Activated CD8-positive, alpha-beta memory T cell treated with anti-CD3 and anti-CD28 coated beads for 1 hour (primary cell): Measurements from ENCODE around the gene NF2.

Experiments used
- DNase-seq, 2 donors: peaks; one replicate each; pipeline ENCODE4 v3.0.0-alpha.2; 2020; ENCODE audit warnings: low read depth in 1 of 2; ENCODE audit errors: extremely low read depth in 1 of 2

The NF2 gene

GRCh38 chr22:29700206-29700899 is 96.9 kb downstream of the NF2 start:
- DNase-seq = no peak

- DNase-seq = no peak
Measured at GRCh38 chr22:29700900-29701154, 97.4 kb downstream of the NF2 start.

- DNase-seq = no peak
Measured at GRCh38 chr22:29701155-29701999, 97.9 kb downstream of the NF2 start.

DNA sequence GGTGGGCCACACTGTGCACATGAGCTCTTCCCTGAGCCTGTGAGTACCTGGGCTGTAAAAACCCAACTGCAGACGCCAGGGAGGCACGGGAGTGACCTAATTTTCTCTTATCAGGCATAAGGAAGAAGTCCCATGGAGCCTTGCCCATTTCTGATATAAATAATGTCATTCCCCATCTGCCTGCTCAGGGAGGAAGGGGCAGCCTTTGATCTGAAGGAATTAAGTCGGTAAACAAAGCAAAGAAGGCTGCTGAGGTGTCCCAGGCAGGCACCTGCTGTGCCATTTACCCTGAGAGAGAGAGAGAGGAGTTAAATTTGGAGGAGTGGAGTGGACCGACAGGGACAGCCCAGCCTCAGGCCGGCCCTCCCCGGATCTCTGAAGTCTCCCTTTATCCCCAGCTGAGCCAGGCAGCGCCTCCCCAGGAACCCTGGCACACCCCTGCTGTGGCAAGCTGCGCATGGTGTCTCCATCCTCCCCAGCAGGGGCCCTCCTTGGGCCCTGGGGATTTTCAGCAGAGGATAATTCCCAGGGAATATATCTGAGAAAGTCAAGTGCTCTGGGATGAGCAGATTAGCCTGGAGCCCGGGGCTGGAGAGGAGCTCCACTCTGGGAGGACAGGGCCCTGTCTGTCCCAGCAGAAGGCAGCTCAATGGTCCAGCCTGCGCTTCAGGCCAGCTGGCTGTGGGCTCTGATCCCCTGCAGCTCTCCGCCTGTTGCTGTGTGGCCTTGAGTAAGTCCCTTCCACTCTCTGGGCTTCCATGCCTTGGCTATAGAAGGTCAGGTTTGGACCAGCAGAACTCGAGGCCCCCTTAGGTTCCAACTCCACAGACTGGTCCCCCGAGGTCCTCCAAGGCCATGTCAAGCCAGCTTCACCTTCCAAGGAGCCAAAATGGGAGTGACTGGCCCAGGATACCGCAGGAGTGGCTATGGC is 98.8 kb downstream of the NF2 start:
- DNase-seq = no peak

DNA sequence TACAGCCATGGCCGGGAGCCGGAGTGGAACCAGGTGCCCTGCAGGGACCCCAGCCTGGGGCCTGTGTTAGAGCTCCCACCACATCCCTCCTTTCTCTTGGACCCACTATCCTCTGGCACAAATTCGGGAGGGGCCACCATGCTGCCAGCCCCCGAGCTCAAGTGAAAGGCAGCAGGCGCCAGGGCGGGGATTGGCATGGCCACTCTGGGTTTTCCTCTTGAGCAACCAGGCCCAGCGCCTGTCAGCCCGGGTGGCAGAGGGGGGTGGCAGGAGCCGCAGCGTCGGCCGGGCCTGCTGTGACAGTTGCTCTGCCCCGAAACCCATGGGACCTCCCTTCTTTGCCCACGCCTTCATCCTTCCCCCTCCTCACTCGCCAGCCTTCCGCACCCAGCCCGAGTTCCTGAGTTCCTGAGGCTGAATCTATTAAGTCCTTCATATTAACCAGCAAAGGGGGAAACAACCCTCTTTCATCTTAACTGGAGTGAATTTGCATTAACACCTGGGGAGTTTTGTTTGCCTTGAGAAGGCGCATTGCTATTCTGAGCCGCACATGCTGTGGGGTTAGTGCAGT is 99.6 kb downstream of the NF2 start:
- no peak for DNase-seq

DNA sequence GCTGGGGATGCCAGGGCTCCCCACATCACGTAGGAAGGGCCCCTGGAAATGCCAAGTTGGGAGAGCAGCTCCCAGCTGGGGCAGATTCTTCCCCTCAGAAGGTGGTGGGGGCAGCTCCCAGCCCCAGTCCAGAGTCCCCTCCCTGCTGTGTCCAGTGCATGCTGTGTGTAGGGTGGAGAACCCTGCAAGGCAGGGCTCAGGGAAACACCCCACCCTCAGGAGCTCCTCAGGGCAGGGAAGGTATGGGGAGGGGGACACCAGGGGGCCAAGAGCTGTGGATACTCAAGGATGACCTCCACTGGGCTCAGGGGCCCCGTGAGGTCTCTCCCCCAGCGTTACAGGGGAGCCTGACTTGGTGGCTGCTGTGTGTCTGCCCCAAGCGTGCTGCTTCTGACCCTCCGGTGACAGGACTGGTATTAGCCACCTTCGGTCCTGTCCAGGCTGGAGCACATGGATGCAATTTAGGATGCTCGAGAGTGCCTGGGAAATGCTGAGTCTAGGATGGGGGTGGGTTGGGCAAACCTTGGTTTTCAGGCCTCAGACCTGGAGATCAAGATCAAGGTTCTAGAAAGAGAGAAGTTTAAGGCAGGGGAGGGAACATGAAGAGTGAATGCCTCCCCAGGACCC is 100.2 kb downstream of the NF2 start:
- DNase-seq = no peak

- DNase-seq = no peak
Measured at GRCh38 chr22:29704528-29705285, 101.3 kb downstream of the NF2 start.

DNA sequence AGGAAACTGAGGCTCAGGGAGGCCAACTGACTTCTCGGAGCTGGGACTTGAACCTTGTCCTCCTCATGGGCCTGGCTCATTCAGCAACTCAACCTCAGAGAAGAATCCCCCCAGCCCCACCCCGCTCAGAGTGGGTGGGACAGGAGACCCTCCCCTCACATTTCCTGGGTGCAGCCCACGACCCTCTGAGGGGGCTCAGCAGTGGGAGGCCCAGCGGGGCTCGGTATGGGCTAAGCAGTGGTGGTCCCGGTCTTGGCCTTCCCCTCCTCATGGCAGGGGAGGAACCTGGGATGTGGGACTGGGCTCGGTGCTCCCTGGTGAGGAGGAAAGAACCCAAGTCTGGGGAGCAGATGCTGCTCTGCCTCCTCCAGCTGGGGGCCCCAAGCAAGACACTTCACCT is 102.2 kb downstream of the NF2 start:
- no peak for DNase-seq

DNA sequence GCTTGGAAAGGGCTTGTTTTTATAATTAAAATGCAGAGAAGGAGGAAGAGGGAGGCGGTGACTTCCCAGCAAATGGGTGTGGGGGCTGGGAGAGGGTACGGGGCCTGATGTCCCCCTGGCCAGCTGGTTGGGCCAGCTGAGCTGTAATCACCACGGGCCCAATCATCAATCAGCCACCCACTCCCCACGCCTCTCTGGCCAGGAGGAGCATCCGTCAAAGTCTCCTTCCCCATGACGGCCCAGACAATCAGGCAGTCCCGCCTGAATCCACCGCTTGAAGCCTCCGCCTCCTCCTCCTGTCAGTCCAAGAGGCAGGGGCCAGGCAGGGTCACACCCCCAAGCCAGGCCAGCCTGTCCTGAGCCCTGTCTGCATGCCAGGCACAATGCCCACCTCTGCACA is 103.1 kb downstream of the NF2 start:
- DNase-seq = no peak

DNA sequence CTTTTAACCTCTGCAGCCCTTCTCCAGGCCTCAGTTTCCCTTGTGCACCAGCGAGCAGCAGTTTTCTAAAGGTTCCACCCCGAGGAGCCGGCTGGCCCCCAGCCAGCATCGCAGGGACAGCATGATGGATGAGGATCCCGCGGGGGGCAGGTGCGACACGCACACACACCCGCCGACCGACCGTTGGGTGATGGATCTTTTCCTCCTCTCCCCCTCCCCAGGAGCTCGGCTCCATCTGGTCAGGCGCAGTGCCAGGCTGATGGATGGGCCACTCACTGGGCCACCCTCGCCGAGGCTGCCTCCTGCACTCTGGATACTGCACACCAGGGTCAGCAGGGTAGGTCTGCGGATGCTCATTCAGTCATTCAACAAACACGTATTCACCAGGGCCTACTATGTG is 103.6 kb downstream of the NF2 start:
- DNase-seq = no peak

DNA sequence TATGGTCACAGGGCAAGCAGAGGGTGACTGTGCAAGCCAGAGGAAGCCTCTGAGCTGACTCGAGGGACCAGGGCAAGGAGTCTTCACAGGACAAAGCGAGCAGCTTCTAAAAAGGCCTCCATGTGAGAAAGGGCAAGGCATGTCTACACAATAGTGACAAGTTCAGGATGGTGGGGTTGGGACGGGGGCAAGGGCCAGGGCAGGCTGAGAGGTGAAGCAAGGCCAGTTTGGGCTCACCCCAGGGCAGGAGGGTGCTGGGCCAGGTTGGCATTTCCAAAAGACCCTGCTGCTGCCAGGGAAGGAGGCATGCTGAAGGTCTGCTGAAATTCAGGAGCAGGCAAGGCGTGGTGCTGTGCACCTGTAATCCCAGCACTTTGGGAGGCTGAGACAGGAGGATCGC is 104.0 kb downstream of the NF2 start:
- DNase-seq = no peak

GRCh38 chr22:29710193-29710592 is 106.8 kb downstream of the NF2 start:
- no peak for DNase-seq

DNA sequence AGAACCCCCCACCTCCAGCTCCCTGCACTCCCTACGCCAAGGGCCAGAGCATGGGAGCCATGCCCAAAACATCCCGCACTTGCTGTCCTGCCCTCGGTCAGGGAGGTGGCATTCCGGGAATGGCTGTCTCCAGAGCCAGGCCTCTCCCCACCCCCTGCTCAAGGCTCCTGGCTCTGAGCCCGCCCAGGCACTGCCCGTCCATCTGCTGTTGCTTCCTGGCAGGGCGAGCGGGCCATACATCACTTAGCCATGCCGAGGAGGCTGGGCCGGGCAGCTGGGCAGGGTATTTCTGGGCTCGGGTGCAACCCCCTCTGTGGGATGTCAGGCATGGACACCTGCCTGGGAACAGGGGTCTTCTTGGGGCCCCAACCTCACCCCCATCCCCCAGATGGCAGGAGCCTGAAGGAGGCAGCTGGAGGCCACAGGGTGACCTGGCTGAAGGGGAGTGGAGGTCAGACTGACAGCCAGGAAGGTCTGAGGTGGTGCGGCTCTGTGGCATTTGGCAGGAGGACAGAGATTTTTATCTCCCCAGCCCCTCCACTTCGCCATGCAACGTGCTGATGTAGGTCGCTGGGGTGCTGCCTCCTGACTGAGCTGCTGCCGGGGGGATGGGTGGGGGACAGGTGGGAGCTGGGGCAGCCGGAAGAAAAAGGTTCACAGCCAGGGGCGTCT is 107.6 kb downstream of the NF2 start:
- no peak for DNase-seq

GRCh38 chr22:29712119-29712518 is 108.7 kb downstream of the NF2 start:
- DNase-seq = no peak

DNA sequence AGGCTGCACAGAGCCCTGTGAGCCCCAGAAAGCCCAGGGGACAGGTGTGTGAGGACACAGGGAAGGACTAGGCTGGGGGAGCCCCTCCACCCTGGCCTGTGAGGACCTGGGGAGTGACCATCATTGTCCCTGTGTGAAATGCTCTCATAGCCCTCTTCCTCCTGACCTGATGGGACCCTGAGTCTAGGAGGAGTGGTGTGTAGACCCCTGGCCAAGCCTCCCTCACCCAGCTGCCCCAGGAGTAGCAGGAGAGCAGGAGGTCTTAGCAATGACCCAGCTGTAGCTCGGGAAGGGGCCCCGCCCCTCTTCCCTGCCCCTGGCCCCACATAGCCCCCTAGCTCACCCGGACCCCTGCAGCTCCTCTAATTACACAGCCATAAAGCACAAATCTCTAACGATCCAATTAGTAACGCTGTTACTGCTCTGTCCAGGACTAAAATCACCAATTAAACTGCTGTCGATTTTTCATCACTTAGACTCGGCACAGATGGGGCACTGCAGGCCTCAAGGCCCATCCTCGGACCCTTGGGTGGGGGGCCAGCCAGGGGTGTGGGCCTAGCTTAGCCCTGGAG is 109.8 kb downstream of the NF2 start:
- DNase-seq = no peak

GRCh38 chr22:29715240-29715639 is 111.8 kb downstream of the NF2 start:
- no peak for DNase-seq

GRCh38 chr22:29715705-29716104 is 112.3 kb downstream of the NF2 start:
- no peak for DNase-seq

- no peak for DNase-seq
Measured at GRCh38 chr22:29716814-29717545, 113.5 kb downstream of the NF2 start.

DNA sequence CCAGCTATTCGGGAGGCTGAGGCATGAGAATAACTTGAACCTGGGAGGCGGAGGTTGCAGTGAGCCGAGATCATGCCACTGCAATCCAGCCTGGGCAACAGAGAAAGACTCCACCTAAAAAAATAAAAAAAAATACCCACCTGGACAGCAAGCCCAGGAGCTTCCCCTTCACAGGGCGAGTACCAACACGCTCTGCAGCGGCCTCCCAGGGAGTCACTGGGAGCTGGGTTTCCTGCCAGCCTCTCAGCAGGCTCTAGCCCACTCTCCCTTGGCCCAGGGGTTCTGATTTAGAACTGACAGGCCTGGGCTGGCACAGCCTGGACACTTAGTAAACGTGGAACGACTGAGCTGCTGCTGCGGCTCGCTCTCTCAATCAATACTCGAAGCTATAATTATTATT is 114.4 kb downstream of the NF2 start:
- DNase-seq = no peak
